Panc1 (cell line): ENCODE data around the gene SERTAD4.

ENCODE experiments used
- CTCF ChIP-seq: fragments of 450-650 bp; IDR thresholded peaks from 2 replicates; pipeline ENCODE4 v1.5.1; 2017; ENCODE audit warnings: mild to moderate bottlenecking
- POLR2AphosphoS5 ChIP-seq: IDR thresholded peaks from 2 replicates; pipeline ENCODE4 v1.6.1; 2012; ENCODE audit warnings: mild to moderate bottlenecking, low read depth, low read length, moderate library complexity
- REST ChIP-seq, 2 experiments: IDR thresholded peaks; 2 replicates each; pipeline ENCODE4 v1.6.1; 2011 to 2012; ENCODE audit warnings: low read depth in 2 of 2, control low read depth in 1 of 2, low read length in 1 of 2, mild to moderate bottlenecking in 1 of 2, moderate library complexity in 1 of 2; ENCODE audit not compliant: insufficient read depth in 1 of 2
- SIN3A ChIP-seq: IDR thresholded peaks from 2 replicates; pipeline ENCODE4 v1.6.1; 2012; ENCODE audit warnings: low read depth, mild to moderate bottlenecking, low read length, moderate library complexity, borderline replicate concordance; ENCODE audit not compliant: insufficient read depth
- TCF7L2 ChIP-seq: IDR thresholded peaks from 2 replicates; pipeline ENCODE4 v1.6.1; 2011; ENCODE audit warnings: mild to moderate bottlenecking, low read depth, low read length, inconsistent platforms

GRCh38 chr1:210264496-210265380 lies 32.1 kb downstream of the SERTAD4 start:
- TF ChIP-seq CTCF (0 out of 2 replicates have a peak, but pooled peaks have one; percentile 24), POLR2AphosphoS5 (no peak), REST (IDR thresholded peaks at IDR 0.05; ENCODE audit: insufficient read depth in 1 of 2, low read depth in 2 of 2, low read length in 1 of 2) (no peak), SIN3A (no peak), TCF7L2 (no peak)
